ENCODE results near the gene VGLL2. TPM values are rescaled to one million over a fixed set of nuclear protein-coding genes. Genes with fewer than 3 reads are reported as not detected.

VGLL2 gene
- total RNA-seq, 2 experiments from 2014 or later: not detected

GRCh38 chr6:117303323-117303722, 38.0 kb downstream of the VGLL2 start:
- DNase-seq (ENCODE audit: low spot score): no peak
- no peak overlapping the region for H2AFZ ChIP-seq (ENCODE audit: low read length)
- H3K4me2 ChIP-seq (ENCODE audit: low read length): no peak overlapping the region
- no peak overlapping the region for H3K27ac ChIP-seq (ENCODE audit: low read depth, low read length, poor library complexity, severe bottlenecking)
- CTCF ChIA-PET (ENCODE audit: unreplicated experiment): no interaction called here
- no peaks in the 10 kb centered on the region for H3K9me2 ChIP-seq (ENCODE audit: insufficient read depth, low read length)
- no peak for TF ChIP-seq CTCF (conservative IDR thresholded peaks at IDR 0.05; ENCODE audit: low read length)
- no peak for TF ChIP-seq EZH2phosphoT487 (IDR thresholded peaks at IDR 0.05; ENCODE audit: borderline replicate concordance, low read depth, low read length)
- no peaks in the 10 kb centered on the region for H3K79me2 ChIP-seq (ENCODE audit: insufficient read depth, low read depth, low read length)
- POLR2A ChIA-PET: interaction anchor here (1.2 kb wide), 1 partner anchor 78 kb away, joined by 3 read pairs; no protein-coding TSS in a partner anchor
- no peaks in the 10 kb centered on the region for H4K20me1 ChIP-seq (ENCODE audit: insufficient read depth, low read length)
- no peak overlapping the region for H3K4me3 ChIP-seq (ENCODE audit: low read depth, low read length, poor library complexity, severe bottlenecking)
- intact Hi-C loops (cut with micrococcal nuclease; ENCODE audit: unreplicated experiment): no loop called here
- no peaks in the 10 kb centered on the region for H3K36me3 ChIP-seq (ENCODE audit: insufficient read depth, low read length)
- BruUV-seq (replicated peaks): no TSS peak
- no peaks in the 10 kb centered on the region; the same call in 1 of the 2 replicates for H3K9me3 ChIP-seq (ENCODE audit: low read length)
- no peaks in the 10 kb centered on the region for H3K4me1 ChIP-seq (ENCODE audit: insufficient read depth, low read length, poor library complexity, severe bottlenecking)

GRCh38 chr6:117304446-117304845, 39.1 kb downstream of the VGLL2 start:
- no TSS peak for BruUV-seq (replicated peaks)
- intact Hi-C loops (cut with micrococcal nuclease; ENCODE audit: unreplicated experiment): no loop called here
- Histone ChIP-seq H3K79me2 (ENCODE audit: insufficient read depth, low read depth, low read length) (no peaks in the 10 kb centered on the region), H3K4me2 (ENCODE audit: low read length) (no peak overlapping the region), H4K20me1 (ENCODE audit: insufficient read depth, low read length) (no peaks in the 10 kb centered on the region), H3K9me2 (ENCODE audit: insufficient read depth, low read length) (no peaks in the 10 kb centered on the region), H3K27ac (ENCODE audit: low read depth, low read length, poor library complexity, severe bottlenecking) (no peak overlapping the region), H3K4me3 (ENCODE audit: low read depth, low read length, poor library complexity, severe bottlenecking) (no peak overlapping the region), H2AFZ (ENCODE audit: low read length) (no peak overlapping the region), H3K36me3 (ENCODE audit: insufficient read depth, low read length) (no peaks in the 10 kb centered on the region), H3K9me3 (ENCODE audit: low read length) (no peaks in the 10 kb centered on the region; the same call in 1 of the 2 replicates), H3K4me1 (ENCODE audit: insufficient read depth, low read length, poor library complexity, severe bottlenecking) (no peaks in the 10 kb centered on the region)
- POLR2A ChIA-PET: interaction anchor here (0.7 to 1.2 kb wide), 2 partner anchors 77 to 258 kb away, joined by 3 read pairs; no protein-coding TSS in a partner anchor
- DNase-seq (ENCODE audit: low spot score): no peak
- TF ChIP-seq CTCF (conservative IDR thresholded peaks at IDR 0.05; ENCODE audit: low read length) (no peak), EZH2phosphoT487 (IDR thresholded peaks at IDR 0.05; ENCODE audit: borderline replicate concordance, low read depth, low read length) (no peak)
- CTCF ChIA-PET (ENCODE audit: unreplicated experiment): no interaction called here

- no peaks in the 10 kb centered on the region for H4K20me1 ChIP-seq (ENCODE audit: insufficient read depth, low read length)
- ChIA-PET POLR2A (no interaction called here), CTCF (ENCODE audit: unreplicated experiment) (no interaction called here)
- TF ChIP-seq CTCF (conservative IDR thresholded peaks at IDR 0.05; ENCODE audit: low read length) (no peak), EZH2phosphoT487 (IDR thresholded peaks at IDR 0.05; ENCODE audit: borderline replicate concordance, low read depth, low read length) (no peak)
- no peaks in the 10 kb centered on the region for H3K9me2 ChIP-seq (ENCODE audit: insufficient read depth, low read length)
- intact Hi-C loops (cut with micrococcal nuclease; ENCODE audit: unreplicated experiment): no loop called here
- no peak overlapping the region for H2AFZ ChIP-seq (ENCODE audit: low read length)
- no peak for DNase-seq (ENCODE audit: low spot score)
- H3K4me3 ChIP-seq (ENCODE audit: low read depth, low read length, poor library complexity, severe bottlenecking): no peak overlapping the region
- no peak overlapping the region for H3K27ac ChIP-seq (ENCODE audit: low read depth, low read length, poor library complexity, severe bottlenecking)
- no peaks in the 10 kb centered on the region for H3K36me3 ChIP-seq (ENCODE audit: insufficient read depth, low read length)
- H3K4me2 ChIP-seq (ENCODE audit: low read length): no peak overlapping the region
- no peaks in the 10 kb centered on the region for H3K79me2 ChIP-seq (ENCODE audit: insufficient read depth, low read depth, low read length)
- BruUV-seq (replicated peaks): no TSS peak
- no peaks in the 10 kb centered on the region for H3K9me3 ChIP-seq (ENCODE audit: low read length)
- H3K4me1 ChIP-seq (ENCODE audit: insufficient read depth, low read length, poor library complexity, severe bottlenecking): no peaks in the 10 kb centered on the region
These were observed 41.0 kb downstream of the VGLL2 start for GRCh38 chr6:117306227-117306790.
